Stimulated activated CD4-positive, alpha-beta T cell treated with anti-CD3 and anti-CD28 coated beads, Interleukin-4, amount 100 ng/mL, for 48 hours (primary cell): ENCODE measurements around the gene MCTP2.

Experiments
- DNase-seq, 2 donors: peaks; one replicate each; pipeline ENCODE4 v3.0.0-alpha.2; 2020; ENCODE audit warnings: low read depth in 2 of 2

The MCTP2 gene

GRCh38 chr15:94230883-94231722 lies at the start of gene MCTP2:
MCTP2 (plus strand) TSS chr15:94231561; CDS start chr15:94298266, 66,705 bp downstream.
- DNase-seq = peak; percentile 66 to 72

GRCh38 chr15:94182883-94183282 lies 48.5 kb upstream of the MCTP2 start:
- no peak for DNase-seq

DNA sequence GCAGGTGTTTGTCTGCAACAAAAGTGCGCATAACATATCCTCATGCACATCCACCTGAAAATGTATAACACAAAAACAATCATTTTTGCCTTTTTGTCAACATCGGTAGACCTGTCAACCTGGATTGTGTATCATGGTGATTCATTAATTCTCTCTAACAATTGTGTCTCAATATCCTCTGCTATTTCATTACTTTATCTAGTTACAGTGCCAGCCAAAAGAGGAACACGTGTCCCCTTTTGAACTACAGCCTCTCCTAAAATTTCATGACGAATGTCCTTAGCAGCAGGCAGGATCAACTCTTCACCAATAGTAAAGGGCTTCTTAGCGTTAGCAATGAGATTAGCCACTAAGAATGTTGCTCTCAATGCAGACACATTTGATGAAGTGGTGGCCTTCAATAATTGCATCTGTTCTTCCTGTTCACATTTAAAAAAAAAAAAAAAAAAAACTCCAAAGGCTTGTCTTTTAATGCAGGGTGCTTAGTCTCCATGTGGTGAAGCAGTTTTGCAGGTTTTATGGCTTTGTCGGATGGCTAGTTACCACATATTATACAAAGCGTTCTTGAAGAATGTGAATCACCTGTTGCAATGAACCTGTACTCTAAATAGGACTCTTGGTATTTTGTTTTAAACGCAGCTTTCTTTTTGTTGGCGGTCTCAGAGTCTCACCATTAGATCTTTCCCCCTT lies 45.7 kb upstream of the MCTP2 start:
- DNase-seq = no peak

- DNase-seq = no peak
Measured at GRCh38 chr15:94186770-94187331, 44.5 kb upstream of the MCTP2 start.

- DNase-seq = no peak
Measured at GRCh38 chr15:94193906-94194305, 37.5 kb upstream of the MCTP2 start.

- DNase-seq = no peak
Measured at GRCh38 chr15:94196531-94196930, 34.8 kb upstream of the MCTP2 start.

DNA sequence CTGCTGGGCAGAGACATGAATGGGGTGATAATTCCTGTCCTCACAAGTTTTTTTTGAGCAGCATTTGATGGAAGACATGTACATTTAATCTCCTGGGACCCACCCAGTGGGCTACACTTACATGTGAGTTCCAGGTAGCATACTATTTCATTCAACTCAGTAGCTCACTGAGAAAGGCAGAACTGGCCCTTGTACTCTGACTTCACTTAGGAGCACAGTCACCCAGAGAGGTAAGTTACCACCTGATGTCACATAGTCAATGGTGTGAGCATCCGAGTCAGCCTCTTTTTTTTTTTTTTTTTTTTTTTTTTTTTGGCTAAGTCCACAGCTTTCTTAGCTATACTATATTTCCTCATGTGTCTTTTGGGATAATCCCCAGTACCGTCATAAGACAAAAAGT lies 32.7 kb upstream of the MCTP2 start:
- DNase-seq = no peak

DNA sequence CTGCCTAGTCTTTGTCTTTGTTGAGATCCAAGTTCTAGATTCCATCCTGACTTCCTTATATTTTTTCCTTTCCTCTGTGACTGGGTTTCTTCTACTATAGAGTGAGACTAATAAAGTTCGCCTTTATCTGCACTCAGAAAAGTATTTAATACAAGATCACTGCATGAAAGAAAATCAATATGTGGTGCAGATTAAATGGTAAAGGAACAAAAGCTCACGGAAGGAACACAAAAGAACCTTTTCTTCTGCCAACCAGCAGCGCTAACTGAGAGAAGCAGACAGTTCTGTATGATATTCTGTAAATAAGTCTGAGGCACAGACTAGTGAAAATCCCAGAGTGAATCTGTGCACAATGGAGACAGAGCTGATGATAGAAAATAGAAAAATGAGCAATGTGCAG lies 31.6 kb upstream of the MCTP2 start:
- no peak for DNase-seq

- no peak for DNase-seq
Measured at GRCh38 chr15:94203306-94203705, 28.1 kb upstream of the MCTP2 start.

DNA sequence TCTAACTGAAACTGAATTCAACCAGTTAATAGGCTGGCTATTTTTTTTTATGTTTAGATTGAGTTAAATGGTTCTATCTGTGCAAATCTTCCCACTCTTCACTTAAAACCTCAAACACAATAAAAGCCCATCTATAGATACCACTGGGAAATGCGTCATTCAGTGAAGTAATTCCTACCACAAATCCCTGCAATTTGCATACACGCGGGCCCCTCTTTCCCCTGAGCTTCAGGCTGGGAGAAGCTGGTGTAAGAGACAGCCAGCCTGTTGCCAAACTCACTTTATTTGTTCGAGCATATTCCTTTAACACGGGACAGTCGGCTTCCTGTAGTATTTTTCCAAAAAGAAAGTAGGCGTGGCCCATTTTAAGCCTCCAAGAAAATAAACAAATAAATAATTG lies 26.0 kb upstream of the MCTP2 start:
- DNase-seq = no peak

DNA sequence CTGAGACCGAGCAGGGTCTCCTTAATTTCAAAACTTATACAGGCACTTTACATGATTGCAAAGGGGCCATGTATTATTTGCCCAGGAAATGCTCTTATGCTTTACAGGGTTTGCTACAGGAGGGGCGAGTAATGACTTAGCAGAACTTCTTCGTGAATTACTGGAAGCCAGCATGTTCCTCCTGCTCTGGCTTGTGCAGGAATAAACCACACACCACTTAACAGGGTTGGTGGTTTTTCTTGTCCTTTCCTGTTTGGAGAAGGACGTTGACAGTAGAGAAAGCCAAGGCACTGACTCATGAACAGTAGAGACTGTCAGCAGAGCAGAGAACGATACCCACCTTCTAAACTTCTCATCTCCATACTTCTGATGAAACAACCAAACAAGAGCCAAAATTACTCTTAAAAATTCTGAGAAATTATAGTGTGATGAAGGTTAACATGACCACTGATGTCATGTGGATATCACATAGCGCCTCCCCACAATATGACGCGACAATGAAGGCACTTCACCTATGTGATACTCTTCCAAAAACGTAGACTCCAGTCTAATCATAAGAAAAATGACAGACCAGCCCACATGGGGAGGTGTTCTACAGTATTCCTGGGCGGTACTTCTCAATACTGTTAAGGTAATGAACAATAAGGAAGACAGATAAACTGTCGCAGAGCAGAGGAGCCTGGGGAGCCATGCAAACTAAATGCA lies 24.7 kb upstream of the MCTP2 start:
- peak in 1 of 2 donors; percentile 27 for DNase-seq

DNA sequence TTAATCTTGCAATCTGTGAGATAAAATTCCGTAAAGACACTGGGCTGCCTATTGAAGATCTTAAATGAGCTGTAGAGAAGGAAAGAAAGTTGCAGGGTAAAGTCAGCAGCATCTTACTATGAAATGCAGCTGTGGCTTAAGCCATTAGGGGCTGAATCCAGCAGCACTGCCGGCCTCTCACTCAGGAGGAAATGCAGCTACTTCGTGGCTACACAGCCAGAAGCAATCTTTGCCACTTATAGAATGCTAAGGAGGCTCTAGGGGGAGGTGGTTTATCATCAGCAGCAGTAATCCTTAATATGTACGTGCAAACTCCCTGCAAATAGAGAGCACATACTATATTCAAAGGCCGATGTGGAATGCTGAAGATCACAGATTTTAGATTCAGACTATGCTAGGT lies 19.1 kb upstream of the MCTP2 start:
- no peak for DNase-seq

GRCh38 chr15:94225616-94226015 lies 5.7 kb upstream of the MCTP2 start:
- DNase-seq = no peak

DNA sequence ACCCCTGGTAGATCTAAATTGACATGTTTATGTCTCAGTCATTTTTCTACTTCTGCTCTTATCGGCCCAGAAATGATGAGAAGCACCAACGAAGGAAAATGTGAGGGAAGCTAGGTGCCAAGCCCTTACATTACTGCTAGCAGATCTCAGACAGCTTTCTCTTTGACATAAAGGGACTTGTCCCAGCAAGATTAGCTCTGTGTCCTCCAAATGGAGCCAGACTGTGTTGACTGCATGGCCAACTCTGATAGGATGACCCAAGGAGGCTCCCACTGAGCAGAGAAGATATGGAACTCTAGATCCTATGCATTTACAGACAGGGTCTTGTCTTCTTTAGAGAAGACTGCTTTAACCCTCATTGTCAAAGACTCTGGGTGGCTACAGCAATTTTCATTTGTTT lies 2.8 kb upstream of the MCTP2 start:
- no peak for DNase-seq

GRCh38 chr15:94229591-94230369 lies 1.6 kb upstream of the MCTP2 start:
- peak in 1 of 2 donors; percentile 32 for DNase-seq

GRCh38 chr15:94230431-94230882 lies 904 bp upstream of the MCTP2 start:
- no peak for DNase-seq

GRCh38 chr15:94231723-94232468 lies 535 bp downstream of the MCTP2 start:
- DNase-seq = no peak

GRCh38 chr15:94233441-94233840 lies 2.1 kb downstream of the MCTP2 start:
- DNase-seq = no peak

GRCh38 chr15:94234300-94234699 lies 2.9 kb downstream of the MCTP2 start:
- DNase-seq = peak; percentile 36 to 57

- DNase-seq = no peak
Measured at GRCh38 chr15:94235041-94235440, 3.7 kb downstream of the MCTP2 start.

GRCh38 chr15:94235646-94236045 lies 4.3 kb downstream of the MCTP2 start:
- DNase-seq = no peak
